Mucosa of rectum (tissue), 2 donors: ENCODE data around the gene RLN2.
"Not testable (repeated sequence)": the region's sequence is repeated elsewhere in the genome, so short reads cannot be mapped to it uniquely, and the experiment has no call there.

ENCODE experiments used
- H3K27ac ChIP-seq, 2 donors: one replicate each; pipeline ENCODE4 v1.7.0; 2013; ENCODE audit warnings: inconsistent platforms in 2 of 2, low read depth in 2 of 2, low read length in 2 of 2
- H3K27me3 ChIP-seq, 2 donors: one replicate each; pipeline ENCODE4 v1.7.0; 2013; ENCODE audit warnings: low read length in 2 of 2; ENCODE audit not compliant: control insufficient read depth in 2 of 2, insufficient read depth in 2 of 2
- H3K36me3 ChIP-seq, 2 donors: one replicate each; pipeline ENCODE4 v1.7.0; 2013; ENCODE audit warnings: low read length in 2 of 2; ENCODE audit not compliant: control insufficient read depth in 2 of 2, insufficient read depth in 2 of 2
- H3K4me1 ChIP-seq, 2 donors: one replicate each; pipeline ENCODE4 v1.7.0; 2013; ENCODE audit warnings: low read length in 2 of 2, mild to moderate bottlenecking in 1 of 2; ENCODE audit not compliant: control insufficient read depth in 2 of 2, insufficient read depth in 2 of 2
- H3K4me3 ChIP-seq, 2 donors: one replicate each; pipeline ENCODE4 v1.7.0; 2013; ENCODE audit warnings: low read length in 2 of 2
- H3K9ac ChIP-seq, 2 donors: one replicate each; pipeline ENCODE4 v1.7.0; 2013; ENCODE audit warnings: low read length in 2 of 2, low read depth in 1 of 2, mild to moderate bottlenecking in 1 of 2
- H3K9me3 ChIP-seq, 2 donors: one replicate each; pipeline ENCODE4 v1.7.0; 2013; ENCODE audit warnings: low read length in 2 of 2; ENCODE audit not compliant: control insufficient read depth in 2 of 2
- donor health status: healthy.
- donor health status: Normal muscosa, but diverticular disease.

Gene RLN2

GRCh38 chr9:5321058-5321457 is 16.5 kb upstream of the RLN2 start:
- Histone ChIP-seq H3K27me3 (no peaks in the 10 kb centered on the region), H3K36me3 (no peaks in the 10 kb centered on the region), H3K9me3 (peaks cover 0 to under 1% of the 10 kb centered on the region in 2 donors), H3K4me1 (no peaks in the 10 kb centered on the region), H3K9ac (no peak overlapping the region), H3K27ac (no peak overlapping the region), H3K4me3 (no peak overlapping the region)

GRCh38 chr9:5316406-5316805 is 11.9 kb upstream of the RLN2 start:
- H3K27me3 ChIP-seq, H3K36me3 ChIP-seq, H3K9ac ChIP-seq, H3K9me3 ChIP-seq, H3K4me3 ChIP-seq, H3K4me1 ChIP-seq, H3K27ac ChIP-seq: not testable (repeated sequence)

- Histone ChIP-seq H3K27me3 (no peaks in the 10 kb centered on the region), H3K36me3 (no peaks in the 10 kb centered on the region), H3K9me3 (peaks cover 0 to 5% of the 10 kb centered on the region in 2 donors)
Observed at GRCh38 chr9:5315187-5315923, 10.8 kb upstream of the RLN2 start.

GRCh38 chr9:5310851-5311250 is 6.3 kb upstream of the RLN2 start:
- peaks cover 0 to 5% of the 10 kb centered on the region in 2 donors for H3K27me3 ChIP-seq

More at GRCh38 chr9:5315187-5315923, 10.8 kb upstream of the RLN2 start:
- no peak overlapping the region for H3K27ac ChIP-seq
- H3K4me3 ChIP-seq, result no peak overlapping the region
- no peaks in the 10 kb centered on the region for H3K4me1 ChIP-seq
- no peak overlapping the region for H3K9ac ChIP-seq

GRCh38 chr9:5305741-5306140 is 1.2 kb upstream of the RLN2 start:
- no peaks in the 10 kb centered on the region for H3K4me1 ChIP-seq
- H3K9ac ChIP-seq, result no peak overlapping the region
- H3K36me3 ChIP-seq, result no peaks in the 10 kb centered on the region
- no peaks in the 10 kb centered on the region for H3K9me3 ChIP-seq
- no peak overlapping the region for H3K27ac ChIP-seq
- peaks cover 0 to 5% of the 10 kb centered on the region in 2 donors for H3K27me3 ChIP-seq
- no peak overlapping the region for H3K4me3 ChIP-seq

More at GRCh38 chr9:5310851-5311250, 6.3 kb upstream of the RLN2 start:
- H3K4me3 ChIP-seq, result no peak overlapping the region
- H3K9ac ChIP-seq, result no peak overlapping the region
- H3K9me3 ChIP-seq, result peaks cover 0 to 3% of the 10 kb centered on the region in 2 donors
- no peak overlapping the region for H3K27ac ChIP-seq
- no peaks in the 10 kb centered on the region for H3K4me1 ChIP-seq
- H3K36me3 ChIP-seq, result no peaks in the 10 kb centered on the region

GRCh38 chr9:5301544-5301943 is 3.0 kb downstream of the RLN2 start:
- no peaks in the 10 kb centered on the region for H3K9me3 ChIP-seq
- no peaks in the 10 kb centered on the region for H3K36me3 ChIP-seq
- H3K4me3 ChIP-seq, result no peak overlapping the region
- H3K27ac ChIP-seq, result no peak overlapping the region
- no peaks in the 10 kb centered on the region for H3K4me1 ChIP-seq
- no peak overlapping the region for H3K9ac ChIP-seq
- H3K27me3 ChIP-seq, result no peaks in the 10 kb centered on the region

- H3K9me3 ChIP-seq, result no peaks in the 10 kb centered on the region
- no peaks in the 10 kb centered on the region for H3K36me3 ChIP-seq
- H3K9ac ChIP-seq, result no peak overlapping the region
- no peak overlapping the region for H3K4me3 ChIP-seq
- H3K27ac ChIP-seq, result no peak overlapping the region
- no peaks in the 10 kb centered on the region for H3K27me3 ChIP-seq
- H3K4me1 ChIP-seq, result no peaks in the 10 kb centered on the region
Observed at GRCh38 chr9:5292141-5292540, 12.4 kb downstream of the RLN2 start.

- Histone ChIP-seq H3K9ac (no peak overlapping the region), H3K27ac (no peak overlapping the region), H3K36me3 (no peaks in the 10 kb centered on the region), H3K27me3 (no peaks in the 10 kb centered on the region), H3K4me1 (no peaks in the 10 kb centered on the region), H3K9me3 (no peaks in the 10 kb centered on the region), H3K4me3 (no peak overlapping the region)
Observed at GRCh38 chr9:5288591-5288990, 15.9 kb downstream of the RLN2 start.

GRCh38 chr9:5286262-5286661 is 18.3 kb downstream of the RLN2 start:
- Histone ChIP-seq H3K9me3 (no peaks in the 10 kb centered on the region), H3K9ac (no peak overlapping the region), H3K36me3 (no peaks in the 10 kb centered on the region), H3K4me3 (no peak overlapping the region), H3K27ac (no peak overlapping the region), H3K4me1 (no peaks in the 10 kb centered on the region), H3K27me3 (no peaks in the 10 kb centered on the region)

GRCh38 chr9:5278486-5278885 is 26.0 kb downstream of the RLN2 start:
- H3K27ac ChIP-seq, result no peak overlapping the region
- no peaks in the 10 kb centered on the region for H3K9me3 ChIP-seq
- H3K4me3 ChIP-seq, result no peak overlapping the region
- no peaks in the 10 kb centered on the region for H3K4me1 ChIP-seq
- H3K9ac ChIP-seq, result no peak overlapping the region
- no peaks in the 10 kb centered on the region for H3K36me3 ChIP-seq
- H3K27me3 ChIP-seq, result no peaks in the 10 kb centered on the region
